Left cardiac atrium (tissue), 4 donors: ENCODE results near the gene ARRDC2. TPM values are rescaled to one million over a fixed set of nuclear protein-coding genes. Genes with fewer than 3 reads are reported as not detected.

Experiments used
- ATAC-seq, 2 donors: fragments of 200-7000 bp; cut with Tn5 transposase; one replicate each; pipeline ENCODE4 v1.9.1; 2020; ENCODE audit warnings: mild to moderate bottlenecking in 2 of 2, moderate library complexity in 2 of 2
- DNase-seq: peaks from one replicate; pipeline ENCODE4 v3.0.0-alpha.2; 2020
- intact Hi-C, 2 donors: fragments of 100-400 bp; cut with DNase I; formaldehyde crosslinking; loops; one replicate each; pipeline versions ENCODE4 v1.14.1 to v1.15.1; 2022 to 2023
- total RNA-seq, 2 donors: library from RNA; stranded (reverse); fragmentation: NEBNext Ultra II Directional; extraction: Animal tissue kit (Norgen Biotek cat#: 25700); gene quantifications; one replicate each; pipeline ENCODE4 v1.2.1, GENCODE V29; 2021
- donor health status: DM: no; HTN: yes; CAD: no.
- donor health status: DM: no; HTN: yes; CAD: no; lungs with severe emphysema.
- donor health status: DM: yes; HTN: yes; CAD: no.
- donor health status: Dilated cardiomyopathy.

ARRDC2 gene
- total RNA-seq, 2 donors from 2014 or later, result 14.8 to 21.6 TPM

DNA sequence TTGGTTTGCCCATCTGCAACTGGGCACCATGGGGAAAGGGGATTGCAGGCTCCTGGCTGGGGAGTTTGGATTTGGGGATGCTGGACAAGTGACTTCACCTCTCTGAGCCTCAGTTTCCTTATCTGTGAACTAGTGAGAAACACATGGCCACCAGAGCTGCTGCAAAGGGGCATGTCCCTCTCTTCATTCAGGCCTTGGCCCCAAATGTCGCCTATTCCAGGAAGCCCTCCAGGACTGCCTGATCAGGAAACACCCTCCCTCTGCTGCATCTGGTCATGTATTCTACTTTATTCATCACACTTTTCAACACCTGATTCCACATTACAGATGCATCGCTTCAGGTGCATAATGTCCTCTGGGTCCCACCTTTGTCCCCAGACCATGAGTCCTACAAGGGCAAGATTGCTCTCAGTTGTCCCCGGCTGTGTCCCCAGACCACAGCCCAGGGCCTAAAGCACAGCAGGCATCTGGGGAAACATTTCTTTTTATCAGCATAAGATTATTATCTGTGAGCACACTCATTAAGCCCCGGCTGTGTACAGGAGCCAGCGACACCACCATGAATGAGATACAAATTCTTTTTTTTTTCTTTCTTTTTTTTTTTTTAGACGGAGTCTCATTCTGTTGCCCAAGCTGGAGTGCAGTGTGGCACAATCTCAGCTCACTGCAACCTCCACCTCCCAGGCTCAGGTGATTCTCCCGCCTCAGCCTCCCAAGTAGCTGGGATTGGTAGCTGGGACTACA is 37.5 kb downstream of the ARRDC2 start:
- DNase-seq (no peak), ATAC-seq (no peak)
- intact Hi-C loops, result no loop called here

GRCh38 chr19:18046059-18046718 is 38.2 kb downstream of the ARRDC2 start:
- peak; percentile 36 for DNase-seq
- intact Hi-C loops, result no loop called here
- no peak for ATAC-seq

DNA sequence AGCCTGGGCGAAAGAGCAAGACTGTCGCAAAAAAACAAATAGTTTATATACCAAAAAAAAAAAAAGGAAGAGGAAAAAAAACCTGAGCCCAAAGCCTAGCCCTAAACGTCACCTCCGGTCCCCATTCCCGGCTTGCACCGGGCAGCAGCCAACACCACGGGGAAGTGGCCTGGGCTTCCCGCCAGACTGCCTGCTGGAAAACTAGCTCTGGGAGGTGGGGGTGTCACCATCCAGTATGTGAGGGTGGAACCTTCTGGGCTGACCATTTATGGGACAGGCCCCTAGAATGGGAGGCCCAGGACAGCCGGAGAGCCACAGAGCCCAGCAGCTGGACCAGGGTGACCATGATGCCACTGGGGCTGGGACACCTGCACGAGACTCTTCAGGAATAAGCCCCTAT is 41.4 kb downstream of the ARRDC2 start:
- DNase-seq (peak; percentile 97), ATAC-seq (peak; percentile 88 to 94)
- intact Hi-C loops, result no loop called here

GRCh38 chr19:18051887-18052286 is 43.9 kb downstream of the ARRDC2 start:
- ATAC-seq, result peak; percentile 44 to 59
- DNase-seq, result peak; percentile 68
- intact Hi-C loops, result loop anchor here in 1 of 2 donors (10.0 kb wide), 1 partner anchor 107 kb away; no protein-coding TSS in a partner anchor

DNA sequence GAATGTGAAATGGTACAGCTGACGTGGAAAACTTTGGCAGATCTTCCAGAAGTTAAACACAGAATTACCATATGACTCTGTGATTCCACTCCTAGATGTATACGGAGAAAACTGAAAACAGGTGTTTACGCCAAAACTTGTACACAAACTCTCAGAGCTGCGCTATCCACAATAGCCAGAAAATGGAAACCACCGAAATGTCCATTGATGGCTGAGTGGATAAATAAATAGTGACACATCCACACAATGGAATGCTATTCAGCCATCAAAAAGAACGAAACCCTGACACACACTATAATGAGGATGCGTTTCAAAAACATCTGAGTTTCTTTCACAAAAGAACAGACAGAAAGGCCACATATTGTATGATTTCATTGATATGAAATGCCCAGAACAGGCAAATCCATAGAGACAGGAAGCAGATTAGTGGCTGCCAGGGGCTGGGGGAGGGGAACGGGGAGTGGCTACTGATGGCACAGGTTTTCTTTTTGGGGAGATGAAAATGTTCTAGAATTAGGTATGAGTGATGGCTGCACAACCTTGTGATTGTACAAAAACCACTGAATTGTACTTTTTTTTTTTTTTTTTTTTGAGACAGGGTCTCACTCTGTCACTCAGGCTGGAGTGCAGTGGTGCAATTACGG is 45.7 kb downstream of the ARRDC2 start:
- intact Hi-C loops, result loop anchor here in 1 of 2 donors (10.0 kb wide), 1 partner anchor 109 kb away; no protein-coding TSS in a partner anchor
- DNase-seq (no peak), ATAC-seq (no peak)

DNA sequence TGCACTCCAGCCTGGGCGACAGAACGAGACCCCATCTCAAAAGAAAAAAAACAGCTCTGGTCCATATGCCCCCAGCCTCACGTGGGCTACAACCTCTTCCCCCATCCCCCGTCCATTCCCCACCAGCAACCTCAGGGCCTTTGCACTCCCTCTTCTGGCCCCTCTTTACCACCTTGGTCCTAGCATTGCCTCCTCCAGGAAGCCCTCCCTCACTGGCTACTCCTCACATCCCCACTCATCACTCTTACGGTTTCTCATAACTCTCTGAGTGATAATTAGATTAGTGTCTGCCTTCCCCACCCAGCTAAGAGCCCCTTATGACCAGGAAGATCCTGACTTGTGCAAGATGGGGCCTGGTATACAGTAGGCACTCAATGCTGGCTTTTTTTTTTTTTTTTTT is 48.0 kb downstream of the ARRDC2 start:
- intact Hi-C loops, result loop anchor here in 1 of 2 donors (10.0 kb wide), 1 partner anchor 111 kb away; no protein-coding TSS in a partner anchor

DNA sequence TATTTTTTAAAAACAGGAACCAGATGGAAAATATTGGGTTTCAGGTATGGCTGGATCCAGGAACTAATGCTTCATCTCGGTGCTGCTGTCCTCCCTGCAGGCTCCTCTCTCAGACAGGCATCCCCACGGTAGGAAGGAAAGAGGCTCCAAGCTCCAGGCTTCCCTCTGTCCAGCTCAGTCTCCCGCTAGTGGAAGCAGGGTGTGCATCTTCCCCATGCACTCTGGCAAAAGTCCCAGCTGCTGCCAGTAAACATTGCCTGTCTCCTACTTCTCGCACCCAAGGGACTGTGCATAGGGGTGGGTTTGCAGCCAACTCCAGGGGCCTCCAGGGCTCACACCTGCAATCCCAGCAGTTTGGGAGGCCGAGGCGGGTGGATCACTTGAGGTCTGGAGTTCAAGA is 49.6 kb downstream of the ARRDC2 start:
- ATAC-seq, result peak in 1 of 2 donors; percentile 37

More for the DNA sequence above, 48.0 kb downstream of the ARRDC2 start:
- ATAC-seq, result no peak
- DNase-seq, result no peak

DNA sequence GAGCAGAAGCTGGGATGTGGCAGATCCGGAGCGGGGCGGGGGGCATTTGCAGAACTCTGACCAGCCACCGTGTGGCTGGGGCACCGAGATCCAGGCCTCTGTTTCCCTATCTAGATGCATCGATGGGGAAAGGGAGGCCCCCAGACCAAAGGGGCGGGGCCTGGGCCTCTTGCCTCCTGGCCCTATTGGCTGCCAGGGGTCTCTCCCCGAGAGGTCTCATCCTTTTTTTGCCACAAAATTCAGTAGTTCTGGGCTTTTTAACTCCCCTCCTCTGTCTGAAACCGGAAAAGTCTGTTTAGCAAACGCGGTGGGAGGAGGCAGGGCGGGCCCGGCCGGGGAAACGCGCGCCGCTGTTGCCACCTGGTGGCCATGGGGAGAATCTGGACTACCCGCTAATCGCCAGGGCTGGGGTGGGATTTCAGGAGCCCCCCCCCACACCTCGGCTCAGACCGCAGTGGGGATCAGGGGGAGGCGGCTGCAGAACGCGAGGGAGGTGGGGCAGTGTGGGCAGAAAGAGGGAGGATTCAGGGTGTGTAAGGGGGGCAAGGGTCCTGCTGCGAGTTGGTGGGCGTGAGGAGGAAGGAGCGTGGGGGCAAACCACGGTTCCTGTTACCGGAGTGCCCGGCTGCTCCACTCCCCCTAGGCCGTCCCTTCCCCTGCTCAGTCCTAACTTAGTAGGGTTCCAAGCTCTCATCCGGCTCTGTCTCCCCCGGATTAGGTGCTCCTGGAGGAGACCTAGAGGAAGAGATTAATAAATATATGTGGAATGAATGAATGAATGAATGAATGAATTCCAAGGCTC is 50.4 kb downstream of the ARRDC2 start:
- ATAC-seq, result peak; percentile 91 to 93
- intact Hi-C loops, result loop anchor here (1.0 to 10.0 kb wide), 3 partner anchors 51 to 114 kb away; no protein-coding TSS in a partner anchor
- peak; percentile 83 for DNase-seq

More for the DNA sequence above, 49.6 kb downstream of the ARRDC2 start:
- intact Hi-C loops, result loop anchor here in 1 of 2 donors (10.0 kb wide), 1 partner anchor 113 kb away; no protein-coding TSS in a partner anchor
- peak; percentile 37 for DNase-seq

- ATAC-seq, result no peak
- intact Hi-C loops, result loop anchor here in 1 of 2 donors (2.0 to 10.0 kb wide), 2 partner anchors 52 to 114 kb away; no protein-coding TSS in a partner anchor
- DNase-seq, result no peak
These were observed 51.3 kb downstream of the ARRDC2 start for GRCh38 chr19:18059297-18059696.

- intact Hi-C loops, result loop anchor here in 1 of 2 donors (2.0 to 10.0 kb wide), 2 partner anchors 53 to 115 kb away; no protein-coding TSS in a partner anchor
- ATAC-seq, result no peak
- no peak for DNase-seq
These were observed 51.9 kb downstream of the ARRDC2 start for GRCh38 chr19:18059902-18060301.

GRCh38 chr19:18060472-18060871 is 52.5 kb downstream of the ARRDC2 start:
- no peak for ATAC-seq
- intact Hi-C loops, result no loop called here

DNA sequence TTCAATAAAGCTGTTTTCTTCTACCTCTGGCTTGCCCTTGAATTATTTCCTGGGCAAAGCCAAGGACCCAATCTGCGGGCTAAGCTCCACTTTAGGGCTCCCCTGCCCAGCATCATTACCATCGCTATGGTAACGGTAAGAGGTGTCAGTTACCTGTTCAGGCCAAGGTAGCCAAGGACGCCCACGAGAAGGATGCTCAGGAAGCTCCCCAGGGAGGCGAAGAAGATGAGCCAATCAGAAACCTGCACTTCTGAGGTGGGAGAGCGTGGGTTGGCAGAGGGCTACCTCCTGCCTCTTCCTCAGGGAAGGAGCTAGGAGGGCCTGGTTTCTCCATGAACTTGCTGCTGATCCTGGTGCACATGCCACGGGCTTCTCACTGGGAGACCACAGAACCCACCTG is 54.1 kb downstream of the ARRDC2 start:
- intact Hi-C loops, result no loop called here
- DNase-seq, result no peak

More at GRCh38 chr19:18060472-18060871, 52.5 kb downstream of the ARRDC2 start:
- no peak for DNase-seq

DNA sequence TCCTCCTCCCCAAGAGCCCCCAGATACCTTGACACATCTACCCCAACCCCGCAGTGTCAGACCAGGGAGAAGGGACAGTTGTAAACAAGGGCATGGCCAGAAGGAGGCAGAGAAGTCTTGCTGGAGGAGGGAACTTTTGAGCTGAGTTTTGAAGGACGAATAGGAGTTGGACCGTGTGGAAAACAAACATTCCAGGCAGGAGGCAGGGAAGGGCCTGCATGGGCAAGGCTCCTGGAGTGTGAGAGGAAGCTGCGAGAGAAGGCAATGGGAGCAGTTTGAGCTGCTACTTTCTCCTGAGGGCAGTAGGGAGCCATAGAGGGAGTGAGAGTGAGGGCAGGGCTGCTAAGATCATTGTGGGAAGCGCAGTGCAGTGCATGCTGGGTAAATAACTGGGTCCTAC is 55.5 kb downstream of the ARRDC2 start:
- DNase-seq (no peak), ATAC-seq (no peak)
- intact Hi-C loops, result no loop called here

More for the DNA sequence above, 54.1 kb downstream of the ARRDC2 start:
- no peak for ATAC-seq

Other genes with a start within 250 kb of the ARRDC2 start
- under 1 TPM in 1 of 2 donors, not detected in 1; 0.18 TPM for gene B3GNT3, start 213.0 kb upstream of the ARRDC2 start, total RNA-seq
- gene INSL3, start 186.7 kb upstream of the ARRDC2 start, total RNA-seq, result not detected
- 1 to 10 TPM; 4.2 to 7.0 TPM for gene JAK3, start 160.2 kb upstream of the ARRDC2 start, total RNA-seq
- gene RPL18A, start 148.3 kb upstream of the ARRDC2 start, total RNA-seq, result 1,000 to 10,000 TPM; 1,009 to 1,051 TPM
- not detected for gene SLC5A5, start 136.2 kb upstream of the ARRDC2 start, total RNA-seq
- gene CCDC124, start 75.2 kb upstream of the ARRDC2 start, total RNA-seq, result 10 to 100 TPM; 74.5 to 86.8 TPM
- 1 to 10 TPM; 1.7 to 1.8 TPM for gene KCNN1, start 41.1 kb upstream of the ARRDC2 start, total RNA-seq
- gene IL12RB1, start 78.8 kb downstream of the ARRDC2 start, total RNA-seq, result 1 to 10 TPM; 1.2 to 1.6 TPM
- gene MAST3, start 89.6 kb downstream of the ARRDC2 start, total RNA-seq, result 1 to 10 TPM; 5.5 to 7.9 TPM
- gene PIK3R2, start 145.0 kb downstream of the ARRDC2 start, total RNA-seq, result 10 to 100 TPM; 22.1 to 24.5 TPM
- 10 to 100 TPM; 43.7 to 68.9 TPM for gene IFI30, start 165.6 kb downstream of the ARRDC2 start, total RNA-seq
- 10 to 100 TPM in 1 of 2 donors, 1 to 10 TPM in 1; 8.7 to 13.4 TPM for gene MPV17L2, start 185.0 kb downstream of the ARRDC2 start, total RNA-seq
- 10 to 100 TPM; 23.8 to 29.2 TPM for gene RAB3A, start 195.9 kb downstream of the ARRDC2 start, total RNA-seq
- gene PDE4C, start 218.3 kb downstream of the ARRDC2 start, total RNA-seq, result under 1 TPM in 1 of 2 donors, not detected in 1; 0.55 TPM